Breast epithelium (tissue), 4 donors: Measurements from ENCODE around the gene ADAMTS2. TPM values are rescaled to one million over a fixed set of nuclear protein-coding genes. Genes with fewer than 3 reads are reported as not detected.
A peak's percentile ranks its signal among the peaks of the same experiment; 100 is the strongest.

ENCODE experiments used
- DNase-seq, 2 donors: peaks; one replicate each; pipeline ENCODE4 v3.0.0-alpha.2; 2019; ENCODE audit warnings: low spot score in 2 of 2
- H3K27ac ChIP-seq, 2 donors: fragments of 200-600 bp; sonication (generic) in 1 of 2; one replicate each; pipeline ENCODE4 v1.5.1; 2016 to 2019; ENCODE audit warnings: mild to moderate bottlenecking in 1 of 2
- H3K27me3 ChIP-seq, 2 donors: fragments of 200-600 bp; sonication (generic) in 1 of 2; one replicate each; pipeline versions ENCODE4 v1.5.1 to v1.6.0; 2017 to 2019; ENCODE audit warnings: control low read depth in 1 of 2, mild to moderate bottlenecking in 1 of 2
- H3K36me3 ChIP-seq: fragments of 200-600 bp; one replicate; pipeline ENCODE4 v1.5.1; 2019
- H3K4me1 ChIP-seq, 2 donors: fragments of 200-600 bp; sonication (generic); one replicate each; pipeline ENCODE4 v1.5.1; 2016 to 2019; ENCODE audit warnings: control low read depth in 1 of 2
- H3K4me3 ChIP-seq, 3 donors: fragments of 200-600 bp; sonication (generic); 1 replicate in 2 of 3; 2 replicates in 1 of 3; pipeline ENCODE4 v1.5.1; 2016 to 2019; ENCODE audit warnings: mild to moderate bottlenecking in 3 of 3, moderate library complexity in 2 of 3
- H3K9me3 ChIP-seq, 2 donors: fragments of 200-600 bp; sonication (generic) in 1 of 2; one replicate each; pipeline ENCODE4 v1.5.1; 2016 to 2019; ENCODE audit warnings: control low read depth in 1 of 2
- POLR2A ChIP-seq: fragments of 450-650 bp; IDR thresholded peaks from one replicate; pipeline ENCODE4 v1.6.1; 2016; ENCODE audit warnings: antibody characterized with exemption, mild to moderate bottlenecking, moderate library complexity
- POLR2AphosphoS5 ChIP-seq, 3 donors: sonication (generic); formaldehyde crosslinking; IDR thresholded peaks; one replicate each; pipeline ENCODE4 v1.6.1; 2017; ENCODE audit warnings: antibody characterized with exemption in 3 of 3
- intact Hi-C: fragments of 100-400 bp; cut with DNase I; formaldehyde crosslinking; loops from one replicate; pipeline ENCODE4 v1.15.1; 2023; ENCODE audit warnings: low total_unique reads
- total RNA-seq, 3 donors: library from RNA; depleted of rRNA; stranded (reverse); fragments of >200 nt; gene quantifications; one replicate each; pipeline ENCODE4 v1.1.0, GENCODE V29; 2016
- TF ChIP-seq, protein P1 (sequence below), 3 donors: fragments of 450-650 bp; IDR thresholded peaks; one replicate each; pipeline ENCODE4 v1.5.1; 2016 to 2017; ENCODE audit warnings: antibody characterized with exemption in 3 of 3, mild to moderate bottlenecking in 3 of 3, moderate library complexity in 3 of 3

The ADAMTS2 gene
- total RNA-seq, 3 donors from 2014 or later = 11.3 to 51.8 (median 19.7) TPM

DNA sequence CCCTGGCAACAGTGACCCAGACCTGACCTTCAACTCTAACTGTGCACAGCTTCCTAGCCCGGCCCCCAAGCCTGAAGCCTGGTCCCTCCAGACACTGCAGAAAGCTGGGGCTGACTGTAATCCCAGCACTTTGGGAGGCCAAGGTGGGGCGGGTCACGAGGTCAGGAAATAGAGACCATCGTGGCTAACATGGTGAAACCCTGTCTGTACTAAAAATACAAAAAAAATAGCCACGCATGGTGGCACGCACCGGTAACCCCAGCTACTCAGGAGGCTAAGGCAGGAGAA lies 35.9 kb downstream of the ADAMTS2 start:
- intact Hi-C loops = no loop called here
- no peak for DNase-seq
- Histone ChIP-seq H3K4me1 (peaks cover 0 to 1% of the 10 kb centered on the region in 2 donors), H3K4me3 (no peak overlapping the region), H3K27me3 (no peaks in the 10 kb centered on the region), H3K27ac (no peak overlapping the region), H3K36me3 (no peaks in the 10 kb centered on the region), H3K9me3 (peaks cover 3 to 13% of the 10 kb centered on the region in 2 donors)
- TF ChIP-seq POLR2AphosphoS5 (IDR thresholded peaks at IDR 0.05) (no peak), POLR2A (no peak)
- TF ChIP-seq, protein P1, sequence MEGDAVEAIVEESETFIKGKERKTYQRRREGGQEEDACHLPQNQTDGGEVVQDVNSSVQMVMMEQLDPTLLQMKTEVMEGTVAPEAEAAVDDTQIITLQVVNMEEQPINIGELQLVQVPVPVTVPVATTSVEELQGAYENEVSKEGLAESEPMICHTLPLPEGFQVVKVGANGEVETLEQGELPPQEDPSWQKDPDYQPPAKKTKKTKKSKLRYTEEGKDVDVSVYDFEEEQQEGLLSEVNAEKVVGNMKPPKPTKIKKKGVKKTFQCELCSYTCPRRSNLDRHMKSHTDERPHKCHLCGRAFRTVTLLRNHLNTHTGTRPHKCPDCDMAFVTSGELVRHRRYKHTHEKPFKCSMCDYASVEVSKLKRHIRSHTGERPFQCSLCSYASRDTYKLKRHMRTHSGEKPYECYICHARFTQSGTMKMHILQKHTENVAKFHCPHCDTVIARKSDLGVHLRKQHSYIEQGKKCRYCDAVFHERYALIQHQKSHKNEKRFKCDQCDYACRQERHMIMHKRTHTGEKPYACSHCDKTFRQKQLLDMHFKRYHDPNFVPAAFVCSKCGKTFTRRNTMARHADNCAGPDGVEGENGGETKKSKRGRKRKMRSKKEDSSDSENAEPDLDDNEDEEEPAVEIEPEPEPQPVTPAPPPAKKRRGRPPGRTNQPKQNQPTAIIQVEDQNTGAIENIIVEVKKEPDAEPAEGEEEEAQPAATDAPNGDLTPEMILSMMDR (IDR thresholded peaks at IDR 0.05) = no peak

DNA sequence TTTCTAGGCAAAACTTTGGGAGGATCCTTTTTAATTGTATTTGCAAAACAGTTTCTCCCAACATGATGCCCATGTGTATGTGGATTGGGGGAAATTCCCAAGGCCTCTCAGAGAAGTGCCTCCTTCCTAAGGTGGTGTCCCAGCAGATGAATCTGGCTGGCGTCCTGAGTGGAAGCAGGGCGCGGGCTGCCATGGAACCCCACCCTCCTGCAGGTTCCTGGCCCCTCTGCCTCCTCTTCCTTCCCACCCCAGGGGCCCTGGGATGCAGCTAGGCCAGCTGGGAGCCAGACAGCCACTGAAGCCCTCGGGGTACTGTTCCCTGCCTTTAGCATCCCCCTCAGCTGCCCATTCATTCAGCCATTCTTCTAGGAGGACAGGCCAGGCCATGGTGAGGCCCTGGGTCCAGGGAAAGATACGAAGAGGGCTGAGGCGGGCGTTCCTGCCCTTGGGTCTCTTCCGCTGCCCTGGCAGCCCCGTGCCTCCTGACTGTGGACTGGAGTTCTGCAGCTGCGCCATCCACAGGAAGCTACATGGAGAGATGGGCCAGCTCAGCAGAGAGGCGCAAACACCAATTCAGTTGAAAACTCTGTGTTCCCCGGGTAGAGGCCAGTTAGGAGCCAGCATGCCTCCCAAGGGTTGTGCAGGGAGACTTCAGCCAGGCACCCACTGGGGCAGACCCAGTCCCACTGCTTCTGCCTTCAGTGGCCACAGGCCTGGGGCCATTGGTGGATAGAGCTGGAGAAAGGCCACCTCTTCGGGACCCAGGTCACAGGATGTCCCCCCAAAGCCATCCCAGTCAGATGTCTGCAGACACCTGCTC lies 36.5 kb downstream of the ADAMTS2 start:
- intact Hi-C loops = no loop called here
- peaks cover 5 to 14% of the 10 kb centered on the region in 2 donors for H3K9me3 ChIP-seq
- no peaks in the 10 kb centered on the region for H3K27me3 ChIP-seq
- DNase-seq = no peak
- H3K4me1 ChIP-seq = no peaks in the 10 kb centered on the region
- H3K36me3 ChIP-seq = no peaks in the 10 kb centered on the region
- no peak overlapping the region for H3K27ac ChIP-seq
- TF ChIP-seq, protein P1 (IDR thresholded peaks at IDR 0.05) = no peak
- TF ChIP-seq POLR2A (no peak), POLR2AphosphoS5 (IDR thresholded peaks at IDR 0.05) (no peak)
- H3K4me3 ChIP-seq = no peak overlapping the region

DNA sequence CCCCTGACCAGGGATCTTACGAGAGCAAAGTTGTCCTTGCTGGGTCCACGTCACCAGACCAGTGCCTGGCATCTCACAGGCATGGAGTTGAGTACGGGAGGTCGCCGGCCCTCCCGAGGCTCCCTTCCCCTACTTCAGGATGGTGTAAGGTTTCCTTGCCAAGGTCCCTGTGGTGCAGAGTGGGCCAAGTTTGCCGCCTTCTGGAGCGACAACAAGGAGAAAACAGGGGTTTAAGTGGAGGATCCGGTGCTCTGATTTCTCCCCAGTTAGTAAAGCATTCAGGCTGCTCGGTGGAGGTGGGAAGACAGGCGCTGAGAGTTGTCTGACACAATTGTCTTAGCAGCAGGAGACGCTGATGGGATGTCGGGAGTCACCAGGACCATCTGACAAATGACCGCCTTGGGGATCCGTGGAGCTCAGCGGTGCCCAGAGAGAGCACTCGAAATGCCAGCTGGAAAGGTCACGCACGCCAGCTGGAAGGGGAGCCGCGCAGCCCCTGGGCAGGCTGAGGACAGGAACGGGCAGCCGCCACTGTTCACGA lies 37.3 kb downstream of the ADAMTS2 start:
- TF ChIP-seq, protein P1 (IDR thresholded peaks at IDR 0.05) = no peak
- TF ChIP-seq POLR2AphosphoS5 (IDR thresholded peaks at IDR 0.05) (no peak), POLR2A (no peak)
- Histone ChIP-seq H3K36me3 (no peaks in the 10 kb centered on the region), H3K27ac (no peak overlapping the region), H3K4me3 (no peak overlapping the region), H3K27me3 (no peaks in the 10 kb centered on the region), H3K4me1 (no peaks in the 10 kb centered on the region), H3K9me3 (peaks cover 8 to 14% of the 10 kb centered on the region in 2 donors)
- intact Hi-C loops = no loop called here
- DNase-seq = no peak

DNA sequence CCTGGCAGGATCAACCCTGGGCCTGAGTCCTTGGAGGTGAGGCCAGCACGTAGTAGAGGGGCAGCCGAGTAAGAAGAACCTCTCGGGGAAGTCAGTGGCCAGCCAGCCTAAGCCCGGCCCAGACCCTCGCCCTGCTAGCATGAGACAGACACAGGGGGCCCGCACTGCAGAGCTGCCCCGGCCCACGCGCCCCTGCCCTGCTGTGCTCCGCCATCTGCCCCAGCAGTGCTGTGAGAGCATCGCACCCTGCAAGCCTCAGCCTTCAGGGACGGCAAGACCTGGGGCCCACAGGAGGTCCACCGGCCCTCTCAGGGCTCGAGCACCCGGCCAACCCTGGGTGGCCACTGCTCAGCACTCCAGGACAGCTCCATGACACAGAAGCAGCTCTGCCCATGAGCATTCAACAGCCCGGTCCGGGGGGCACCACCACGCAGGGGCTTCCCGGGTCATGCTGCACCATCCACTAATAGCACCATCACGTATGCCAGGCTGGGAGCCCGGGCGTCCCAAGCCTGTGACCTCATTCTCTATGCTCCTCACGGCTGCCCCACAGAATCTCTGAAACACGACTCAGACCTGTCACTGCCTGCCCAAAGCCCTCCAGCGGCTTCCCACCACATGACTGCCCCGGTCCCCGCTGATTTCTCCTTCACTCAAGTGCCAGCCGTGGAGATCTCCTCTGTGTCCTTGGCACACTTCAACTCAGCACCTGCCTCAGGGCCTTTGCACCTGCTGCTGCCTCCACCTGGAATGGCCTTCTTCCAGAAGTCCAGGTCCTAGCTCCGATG lies 38.1 kb downstream of the ADAMTS2 start:
- Histone ChIP-seq H3K4me1 (no peaks in the 10 kb centered on the region), H3K9me3 (peaks cover 5 to 14% of the 10 kb centered on the region in 2 donors), H3K36me3 (no peaks in the 10 kb centered on the region), H3K4me3 (no peak overlapping the region), H3K27ac (peak overlapping the region in 1 of 2 donors; percentile 19), H3K27me3 (no peaks in the 10 kb centered on the region)
- intact Hi-C loops = no loop called here
- peak in 1 of 2 donors; percentile 41 for DNase-seq
- TF ChIP-seq POLR2A = no peak
- TF ChIP-seq POLR2AphosphoS5 (IDR thresholded peaks at IDR 0.05) = no peak
- TF ChIP-seq, protein P1 (IDR thresholded peaks at IDR 0.05) = no peak
